NCI-H2029 treated with DMSO at 0.1 percent for 48 hours (cell line): ENCODE data around the gene PHF21B.
"Not testable (repeated sequence)": the region's sequence is repeated elsewhere in the genome, so short reads cannot be mapped to it uniquely, and the experiment has no call there.

Experiments used
- DNase-seq: peaks from one replicate; lab custom pipeline; 2025; lab: John Stamatoyannopoulos, UW

PHF21B gene

GRCh38 chr22:44876921-44877320 lies 132.9 kb downstream of the PHF21B start:
- no peak for DNase-seq

DNA sequence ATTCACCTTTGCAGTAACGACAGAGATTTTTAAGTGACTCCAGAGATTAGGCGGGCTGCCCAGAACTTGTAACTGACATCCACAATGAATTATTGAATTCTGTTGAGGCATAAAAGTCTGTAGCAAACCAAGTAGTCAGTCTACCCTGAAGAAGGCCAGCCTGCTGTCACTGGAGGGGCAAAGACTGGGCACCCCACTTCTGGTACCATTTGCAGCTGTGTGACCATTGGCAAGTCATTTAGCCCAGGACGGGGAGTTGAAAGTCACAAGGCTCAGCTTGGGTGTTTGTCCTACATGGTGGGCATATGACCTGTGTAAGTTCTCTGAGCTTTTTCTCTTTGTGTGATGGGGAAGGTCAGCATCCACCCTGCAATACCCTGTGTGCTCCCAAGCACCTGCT lies 138.0 kb downstream of the PHF21B start:
- no peak for DNase-seq

DNA sequence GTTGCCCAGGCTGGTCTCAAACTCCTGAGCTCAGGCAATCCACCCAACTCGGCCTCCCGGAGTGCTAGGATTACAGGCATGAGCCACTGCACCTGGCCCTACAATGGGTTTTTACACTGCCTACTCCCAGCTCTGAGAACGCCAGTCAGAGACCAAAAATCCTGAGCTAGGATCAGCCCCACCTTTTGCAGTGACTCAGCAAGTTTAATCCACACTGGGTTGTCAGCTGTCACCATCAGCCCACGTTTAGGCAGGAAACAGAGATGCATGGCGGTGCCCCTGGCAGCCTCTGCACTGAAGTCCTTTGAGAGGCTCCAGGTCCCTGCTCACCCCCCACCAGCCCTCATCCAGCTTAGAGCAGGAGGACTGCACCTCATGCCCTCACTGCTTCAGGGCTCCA lies 139.8 kb downstream of the PHF21B start:
- no peak for DNase-seq

- no peak for DNase-seq
These were observed 140.6 kb downstream of the PHF21B start for GRCh38 chr22:44869196-44869595.

- DNase-seq, result no peak
These were observed 144.4 kb downstream of the PHF21B start for GRCh38 chr22:44865193-44866057.

- DNase-seq, result no peak
These were observed 146.6 kb downstream of the PHF21B start for GRCh38 chr22:44862981-44863860.

GRCh38 chr22:44862281-44862680 lies 147.5 kb downstream of the PHF21B start:
- DNase-seq, result no peak

DNA sequence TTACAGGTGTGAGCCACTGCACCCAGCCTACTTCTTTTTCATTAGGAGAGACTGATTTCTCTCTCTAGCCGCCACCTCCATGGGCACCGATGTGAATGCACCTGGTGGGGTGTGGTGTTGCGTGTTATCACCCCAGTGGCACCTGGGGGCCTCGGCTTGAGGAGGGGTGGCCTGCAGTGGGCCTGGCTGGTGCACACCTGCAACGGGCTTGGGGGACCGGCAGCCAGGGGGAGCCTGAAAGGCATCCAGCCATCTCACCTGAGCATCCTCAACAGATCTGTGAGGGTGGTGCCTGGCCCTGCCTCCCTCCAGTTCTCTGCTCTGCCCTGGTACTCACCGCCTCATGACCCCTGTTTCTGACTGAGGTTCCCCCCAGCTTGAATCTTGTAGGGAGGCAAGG lies 148.6 kb downstream of the PHF21B start:
- no peak for DNase-seq

- no peak for DNase-seq
These were observed 149.5 kb downstream of the PHF21B start for GRCh38 chr22:44860311-44860710.

DNA sequence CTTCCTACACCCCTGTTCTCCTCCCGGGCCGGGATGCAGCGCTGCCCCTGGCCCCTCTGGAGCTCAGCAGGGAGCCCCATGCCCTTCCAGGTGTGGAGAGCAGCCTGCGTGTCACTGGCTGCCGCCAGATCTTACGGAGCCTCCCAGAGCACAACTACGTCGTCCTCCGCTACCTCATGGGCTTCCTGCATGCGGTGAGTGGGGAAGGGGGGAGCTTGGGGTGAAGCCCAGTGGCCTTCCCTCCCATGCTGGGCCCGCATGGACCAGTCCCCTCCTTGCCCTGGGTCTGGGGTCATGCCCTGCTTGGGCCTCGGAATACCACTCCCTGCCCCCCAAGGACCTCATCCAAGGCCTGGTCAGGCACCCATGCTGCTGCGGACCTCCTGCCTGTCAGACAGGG lies 150.2 kb downstream of the PHF21B start:
- DNase-seq, result no peak

DNA sequence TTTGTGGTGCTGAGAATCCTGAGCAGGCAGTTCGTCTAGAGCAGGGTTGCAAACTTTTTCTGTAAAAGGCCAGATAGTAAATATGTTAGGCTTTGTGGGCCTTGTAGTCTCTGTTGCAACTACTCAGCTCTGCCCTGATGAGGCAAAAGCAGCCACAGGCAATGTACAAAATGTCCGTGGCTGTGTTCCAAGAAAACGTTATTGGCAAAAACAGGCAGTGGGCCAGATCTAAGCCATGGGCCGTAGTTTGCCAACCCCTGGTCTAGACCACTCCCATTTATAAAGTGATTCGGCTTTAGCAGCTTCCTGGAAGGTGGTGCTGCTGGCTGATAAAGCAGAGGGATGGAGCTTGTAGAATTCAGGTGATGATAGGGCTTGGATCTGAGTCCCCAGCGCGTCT lies 151.0 kb downstream of the PHF21B start:
- not testable (repeated sequence) for DNase-seq

- DNase-seq, result no peak
These were observed 153.9 kb downstream of the PHF21B start for GRCh38 chr22:44855855-44856254.

DNA sequence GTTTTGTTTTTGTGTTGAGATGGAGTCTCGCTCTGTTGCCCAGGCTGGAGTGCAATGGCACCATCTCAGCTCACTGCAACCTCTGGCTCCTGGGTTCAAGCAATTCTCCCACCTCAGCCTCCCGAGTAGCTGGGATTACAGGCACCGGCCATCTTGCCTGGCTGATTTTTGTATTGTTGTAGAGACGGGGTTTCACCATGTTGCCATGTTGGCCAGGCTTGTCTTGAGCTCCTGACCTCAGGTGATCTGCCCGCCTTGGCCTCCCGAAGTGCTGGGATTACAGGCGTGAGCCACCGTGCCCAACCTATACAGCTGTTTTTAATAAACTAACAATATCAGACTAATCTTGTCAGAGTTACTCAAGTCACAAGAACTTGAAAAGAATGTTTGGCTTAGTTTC lies 155.2 kb downstream of the PHF21B start:
- not testable (repeated sequence) for DNase-seq

DNA sequence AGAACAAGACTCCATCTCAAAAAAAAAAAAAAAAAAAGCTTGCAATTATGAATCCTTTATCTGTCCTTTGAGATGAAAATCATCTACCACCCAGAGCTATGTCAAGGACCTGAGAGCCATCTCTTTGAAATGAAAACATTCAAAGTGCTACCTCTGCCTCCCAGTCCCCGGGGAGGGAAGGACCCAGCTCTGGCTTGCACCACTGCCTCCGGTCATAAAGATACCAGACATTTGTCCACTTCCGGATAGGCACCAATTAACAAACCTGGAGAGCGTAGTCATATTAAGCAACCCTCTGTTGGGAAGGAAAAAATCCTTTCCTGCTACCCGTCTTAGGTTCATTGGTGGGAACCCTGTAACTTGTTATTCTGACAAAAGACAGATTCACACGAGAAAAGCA lies 158.9 kb downstream of the PHF21B start:
- no peak for DNase-seq

GRCh38 chr22:44848791-44849420 lies 160.9 kb downstream of the PHF21B start:
- no peak for DNase-seq

- DNase-seq, result no peak
These were observed 161.5 kb downstream of the PHF21B start for GRCh38 chr22:44848296-44848741.

DNA sequence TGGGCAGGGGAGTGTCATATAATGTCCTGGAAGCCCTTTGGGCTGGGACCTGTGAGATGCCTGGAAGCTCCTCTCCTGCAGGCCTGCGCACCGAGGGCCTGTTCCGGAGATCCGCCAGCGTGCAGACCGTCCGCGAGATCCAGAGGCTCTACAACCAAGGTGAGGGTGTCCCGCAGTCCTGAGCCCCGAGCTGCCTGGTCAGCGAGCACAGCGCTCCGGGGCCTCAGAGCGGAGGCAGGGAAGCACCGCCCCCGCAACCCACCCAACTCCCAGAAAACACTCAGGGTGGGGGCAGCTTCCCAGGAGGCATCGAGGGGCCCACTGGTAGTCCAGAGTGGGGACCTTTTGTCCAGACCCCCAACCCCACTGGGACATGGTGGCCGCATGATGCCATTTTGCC lies 161.9 kb downstream of the PHF21B start:
- no peak for DNase-seq

DNA sequence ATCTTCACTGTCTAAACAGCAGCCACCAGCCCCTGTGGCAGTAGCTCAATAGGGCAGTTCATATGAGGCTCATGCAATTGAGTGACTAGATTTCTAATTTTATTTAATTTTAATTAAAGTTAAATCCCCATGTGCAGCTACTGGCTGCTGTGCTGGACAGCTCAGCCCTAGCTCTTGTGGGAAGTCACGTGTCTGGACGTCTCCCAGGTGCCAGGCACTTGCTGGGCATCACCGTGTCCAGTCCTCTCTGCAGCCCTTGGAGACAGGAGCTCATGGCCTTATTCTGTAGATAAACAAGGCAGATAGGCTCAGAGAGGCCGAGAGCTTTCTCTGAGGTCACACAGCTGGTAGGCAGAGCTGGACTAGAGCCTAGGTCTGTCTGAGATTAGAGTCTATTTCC lies 162.4 kb downstream of the PHF21B start:
- DNase-seq, result no peak

- DNase-seq, result no peak
These were observed 163.0 kb downstream of the PHF21B start for GRCh38 chr22:44846726-44847275.

- no peak for DNase-seq
These were observed 163.7 kb downstream of the PHF21B start for GRCh38 chr22:44845796-44846720.

- no peak for DNase-seq
These were observed 164.6 kb downstream of the PHF21B start for GRCh38 chr22:44845191-44845590.
